GM19240 (cell line): ENCODE data around the gene USP3.

Source experiments
- DNase-seq: peaks from one replicate; pipeline ENCODE4 v3.0.0; 2011; ENCODE audit warnings: low spot score; ENCODE audit not compliant: insufficient read length

Gene USP3

GRCh38 chr15:63495780-63496488 lies 8.5 kb upstream of the USP3 start:
- no peak for DNase-seq

GRCh38 chr15:63497642-63498467 lies 6.5 kb upstream of the USP3 start:
- no peak for DNase-seq

- no peak for DNase-seq
These were observed 5.2 kb upstream of the USP3 start for GRCh38 chr15:63499175-63499549.

- DNase-seq = no peak
These were observed 4.8 kb upstream of the USP3 start for GRCh38 chr15:63499611-63500010.

GRCh38 chr15:63500265-63501250 lies 3.8 kb upstream of the USP3 start:
- DNase-seq = no peak

GRCh38 chr15:63501256-63502089 lies 2.9 kb upstream of the USP3 start:
- DNase-seq = no peak

GRCh38 chr15:63502137-63502766 lies 2.1 kb upstream of the USP3 start:
- no peak for DNase-seq

GRCh38 chr15:63502843-63503738 lies 1.3 kb upstream of the USP3 start:
- DNase-seq = peak; percentile 15

- no peak for DNase-seq
These were observed 600 bp upstream of the USP3 start for GRCh38 chr15:63503739-63504246.

- DNase-seq = no peak
These were observed 817 bp downstream of the USP3 start for GRCh38 chr15:63504979-63505841.

GRCh38 chr15:63505842-63506222 lies 1.4 kb downstream of the USP3 start:
- no peak for DNase-seq

- no peak for DNase-seq
These were observed 2.2 kb downstream of the USP3 start for GRCh38 chr15:63506537-63507035.

- DNase-seq = no peak
These were observed 3.8 kb downstream of the USP3 start for GRCh38 chr15:63507878-63508818.

GRCh38 chr15:63509056-63509954 lies 4.9 kb downstream of the USP3 start:
- DNase-seq = no peak
